B cell (primary cell): ENCODE results near the gene PRSS16. TPM values are rescaled to one million over a fixed set of nuclear protein-coding genes. Genes with fewer than 3 reads are reported as not detected.

ENCODE experiments used
- ATAC-seq: fragments of 200-7000 bp; cut with Tn5 transposase; one replicate; pipeline ENCODE4 v1.10.0; 2021; ENCODE audit warnings: low read depth, mild to moderate bottlenecking, moderate number of reproducible peaks, moderate library complexity
- CTCF ChIA-PET: fragments of 350-600 bp; sonication (Branson Sonifier 250); formaldehyde crosslinking; loops from one replicate; lab custom pipeline; 2021; ENCODE audit warnings: antibody characterized with exemption, inconsistent platforms; lab: Charles Lee
- POLR2A ChIA-PET: fragments of 350-600 bp; sonication (Branson Sonifier 250); formaldehyde crosslinking; loops from one replicate; lab custom pipeline; 2021; ENCODE audit warnings: antibody characterized with exemption; lab: Charles Lee
- DNase-seq: peaks from one replicate; pipeline ENCODE4 v3.0.0; 2013
- H2AFZ ChIP-seq: 2 replicates; pipeline ENCODE4 v1.6.1; 2012; ENCODE audit warnings: mild to moderate bottlenecking, low read depth, low read length; ENCODE audit not compliant: insufficient read depth, poor library complexity, severe bottlenecking
- H3K27ac ChIP-seq, 2 donors: 1 replicate in 1 of 2; 2 replicates in 1 of 2; pipeline ENCODE4 v1.5.1; 2012 to 2013; ENCODE audit warnings: low read length in 2 of 2, mild to moderate bottlenecking in 2 of 2, moderate library complexity in 1 of 2
- H3K27me3 ChIP-seq, 4 experiments: fragments of 200-600 bp in 1 of 4; sonication (generic) in 1 of 4; replicated peaks in 1 of 4; 1 replicate in 2 of 4; 2 replicates in 2 of 4; pipeline versions ENCODE4 v1.6.1 to v1.7.0; 2013 to 2016; ENCODE audit warnings: low read length in 3 of 4, mild to moderate bottlenecking in 2 of 4, mixed read lengths in 1 of 4, moderate library complexity in 1 of 4; ENCODE audit not compliant: insufficient read depth in 4 of 4, control insufficient read depth in 3 of 4; ENCODE audit errors: control extremely low read depth in 1 of 4
- H3K36me3 ChIP-seq, 2 experiments: replicated peaks in 1 of 2; 1 replicate in 1 of 2; 2 replicates in 1 of 2; pipeline versions ENCODE4 v1.6.1 to v1.7.1; 2013; ENCODE audit warnings: low read length in 1 of 2; ENCODE audit not compliant: insufficient read depth in 2 of 2, control insufficient read depth in 1 of 2; ENCODE audit errors: control extremely low read depth in 1 of 2, extremely low read depth in 1 of 2
- H3K4me1 ChIP-seq, 2 donors: fragments of 200-600 bp in 1 of 2; sonication (generic) in 1 of 2; 1 replicate in 1 of 2; 2 replicates in 1 of 2; pipeline versions ENCODE4 v1.5.1 to v1.6.1; 2013 to 2017; ENCODE audit warnings: low read length in 2 of 2; ENCODE audit not compliant: control insufficient read depth in 2 of 2, insufficient read depth in 2 of 2
- H3K4me2 ChIP-seq: replicated peaks from 2 replicates; pipeline ENCODE3; 2012; ENCODE audit warnings: mild to moderate bottlenecking, low read depth, low read length; ENCODE audit not compliant: poor library complexity, severe bottlenecking
- H3K4me3 ChIP-seq, 5 experiments: fragments of 200-600 bp in 1 of 5; sonication (generic) in 1 of 5; 1 replicate in 3 of 5; 2 replicates in 2 of 5; pipeline versions ENCODE4 v1.5.1 to v1.7.0; 2011 to 2016; ENCODE audit warnings: low read length in 4 of 5, mild to moderate bottlenecking in 4 of 5, low read depth in 2 of 5, control low read depth in 1 of 5, moderate library complexity in 1 of 5; ENCODE audit not compliant: insufficient read depth in 1 of 5; ENCODE audit errors: control extremely low read depth in 1 of 5, extremely low read depth in 1 of 5
- H3K79me2 ChIP-seq: fragments of 200-600 bp; sonication (generic); one replicate; pipeline ENCODE4 v1.6.0; 2016; ENCODE audit warnings: low read length; ENCODE audit not compliant: control insufficient read depth, insufficient read depth
- H3K9ac ChIP-seq: fragments of 200-600 bp; sonication (generic); 2 replicates; pipeline ENCODE4 v1.6.1; 2017; ENCODE audit warnings: mild to moderate bottlenecking, low read length, moderate library complexity
- H3K9me3 ChIP-seq, 3 donors: one replicate each; pipeline versions ENCODE4 v1.6.1 to v1.7.1; 2013; ENCODE audit warnings: low read length in 2 of 3; ENCODE audit not compliant: control insufficient read depth in 2 of 3, insufficient read depth in 1 of 3; ENCODE audit errors: control extremely low read depth in 1 of 3
- H4K20me1 ChIP-seq: 2 replicates; pipeline ENCODE4 v1.6.0; 2012; ENCODE audit warnings: mild to moderate bottlenecking, low read length; ENCODE audit not compliant: insufficient read depth, control insufficient read depth, poor library complexity, severe bottlenecking
- H3K27ac Mint-ChIP-seq: one replicate; pipeline ENCODE4 v1.8.0; 2021; ENCODE audit warnings: mixed read lengths
- H3K27me3 Mint-ChIP-seq: one replicate; pipeline ENCODE4 v1.8.0; 2021; ENCODE audit warnings: mixed read lengths
- H3K4me1 Mint-ChIP-seq: one replicate; pipeline ENCODE4 v1.8.0; 2021; ENCODE audit warnings: mixed read lengths
- H3K4me3 Mint-ChIP-seq: one replicate; pipeline ENCODE4 v1.8.0; 2021; ENCODE audit warnings: mixed read lengths
- H3K9me3 Mint-ChIP-seq: one replicate; pipeline ENCODE4 v1.8.0; 2022; ENCODE audit warnings: mixed read lengths; ENCODE audit not compliant: insufficient read depth
- CTCF ChIP-seq: fragments of 200-600 bp; IDR thresholded peaks from one replicate; pipeline ENCODE4 v1.8.0; 2022; ENCODE audit warnings: antibody characterized with exemption, mild to moderate bottlenecking
- EZH2 ChIP-seq: IDR thresholded peaks from 2 replicates; pipeline ENCODE4 v1.6.1; 2012; ENCODE audit warnings: borderline replicate concordance, low read depth, mild to moderate bottlenecking, moderate library complexity, low read length; ENCODE audit not compliant: insufficient read depth, poor library complexity, severe bottlenecking
- whole genome bisulfite sequencing: methylation state at CpG from one replicate; pipeline ENCODE4 v1.1.5; 2013; ENCODE audit warnings: missing lambda C conversion rate; ENCODE audit not compliant: insufficient coverage; 5-methylcytosine and 5-hydroxymethylcytosine counted together
- intact Hi-C: fragments of 100-400 bp; cut with micrococcal nuclease; formaldehyde crosslinking; loops from one replicate; pipeline ENCODE4 v1.10.0; 2022
- polyA plus RNA-seq: library from polyadenylated mRNA; depleted of rRNA; stranded (reverse); fragments of >200 nt; gene quantifications from 2 replicates; pipeline ENCODE4 v1.2.3, GENCODE V29; 2012
- total RNA-seq, 2 donors: library from RNA; stranded (reverse); fragments of 120-200 nt in 1 of 2; gene quantifications; 1 replicate in 1 of 2; 2 replicates in 1 of 2; pipeline versions ENCODE4 v1.2.3 to v1.2.4, GENCODE V29; 2013 to 2022

PRSS16 gene
- total and polyA plus RNA-seq, 2 donors (not counting 1 experiment from before 2014, with no cell fraction given), result 1.3 to 2.4 TPM

GRCh38 chr6:27242589-27243265 is 4.8 kb upstream of the PRSS16 start:
- DNase-seq (no peak), ATAC-seq (no peak)
- Histone ChIP-seq H3K36me3 (no peaks in the 10 kb centered on the region), H3K4me3 (no peak overlapping the region), H3K9ac (no peak overlapping the region), H3K4me1 (peaks cover 4% of the 10 kb centered on the region in 2 donors), H2AFZ (no peak overlapping the region), H3K27ac (no peak overlapping the region), H3K79me2 (no peaks in the 10 kb centered on the region), H3K27me3 (peaks cover 0 to 45% (median 31%) of the 10 kb centered on the region in 4 experiments), H3K9me3 (peaks cover 0 to 21% (median 10%) of the 10 kb centered on the region in 3 donors), H3K4me2 (no peak overlapping the region), H4K20me1 (no peaks in the 10 kb centered on the region)
- POLR2A ChIA-PET, result no interaction called here
- Mint-ChIP-seq H3K4me3 (no peak overlapping the region), H3K9me3 (no peaks in the 10 kb centered on the region), H3K27me3 (peaks cover 43% of the 10 kb centered on the region), H3K27ac (no peak overlapping the region), H3K4me1 (peaks cover 3% of the 10 kb centered on the region)
- TF ChIP-seq CTCF (no peak), EZH2 (no peak)
- WGBS, result 58% methylated on average over 9 of the region's 14 CpGs
- CTCF ChIA-PET, result no interaction called here
- intact Hi-C loops, result no loop called here

GRCh38 chr6:27248783-27249182 is 1.3 kb downstream of the PRSS16 start:
- H3K79me2 ChIP-seq, result no peaks in the 10 kb centered on the region
- H4K20me1 ChIP-seq, result no peaks in the 10 kb centered on the region
- Mint-ChIP-seq H3K27me3 (peaks cover 40% of the 10 kb centered on the region), H3K4me3 (no peak overlapping the region), H3K27ac (no peak overlapping the region), H3K4me1 (peaks cover 17% of the 10 kb centered on the region), H3K9me3 (no peaks in the 10 kb centered on the region)
- ChIA-PET POLR2A (no interaction called here), CTCF (no interaction called here)
- H3K36me3 ChIP-seq, result no peaks in the 10 kb centered on the region
- no peak overlapping the region for H3K27ac ChIP-seq
- no peak overlapping the region for H3K4me2 ChIP-seq
- DNase-seq (no peak), ATAC-seq (no peak)
- intact Hi-C loops, result no loop called here
- peaks cover 0 to 27% (median 0%) of the 10 kb centered on the region in 3 donors for H3K9me3 ChIP-seq
- TF ChIP-seq EZH2, result no peak
- TF ChIP-seq CTCF, result no peak
- no peak overlapping the region for H3K4me3 ChIP-seq
- H3K27me3 ChIP-seq, result peaks cover 0 to 62% (median 38%) of the 10 kb centered on the region in 4 experiments
- no CpG with 5 or more reads among the region's 3 CpGs for WGBS
- H2AFZ ChIP-seq, result no peak overlapping the region
- H3K4me1 ChIP-seq, result peaks cover 16 to 18% of the 10 kb centered on the region in 2 donors
- H3K9ac ChIP-seq, result no peak overlapping the region
